GM19463 (cell line): ENCODE data around the gene PXDC1.

ENCODE experiments used
- ATAC-seq: cut with Tn5 transposase; IDR thresholded peaks from one replicate; pipeline ENCODE4 v1.9.1; 2021; ENCODE audit warnings: mild to moderate bottlenecking, moderate library complexity; ENCODE audit not compliant: unreplicated experiment

PXDC1 gene, protein sequence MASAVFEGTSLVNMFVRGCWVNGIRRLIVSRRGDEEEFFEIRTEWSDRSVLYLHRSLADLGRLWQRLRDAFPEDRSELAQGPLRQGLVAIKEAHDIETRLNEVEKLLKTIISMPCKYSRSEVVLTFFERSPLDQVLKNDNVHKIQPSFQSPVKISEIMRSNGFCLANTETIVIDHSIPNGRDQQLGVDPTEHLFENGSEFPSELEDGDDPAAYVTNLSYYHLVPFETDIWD

DNA sequence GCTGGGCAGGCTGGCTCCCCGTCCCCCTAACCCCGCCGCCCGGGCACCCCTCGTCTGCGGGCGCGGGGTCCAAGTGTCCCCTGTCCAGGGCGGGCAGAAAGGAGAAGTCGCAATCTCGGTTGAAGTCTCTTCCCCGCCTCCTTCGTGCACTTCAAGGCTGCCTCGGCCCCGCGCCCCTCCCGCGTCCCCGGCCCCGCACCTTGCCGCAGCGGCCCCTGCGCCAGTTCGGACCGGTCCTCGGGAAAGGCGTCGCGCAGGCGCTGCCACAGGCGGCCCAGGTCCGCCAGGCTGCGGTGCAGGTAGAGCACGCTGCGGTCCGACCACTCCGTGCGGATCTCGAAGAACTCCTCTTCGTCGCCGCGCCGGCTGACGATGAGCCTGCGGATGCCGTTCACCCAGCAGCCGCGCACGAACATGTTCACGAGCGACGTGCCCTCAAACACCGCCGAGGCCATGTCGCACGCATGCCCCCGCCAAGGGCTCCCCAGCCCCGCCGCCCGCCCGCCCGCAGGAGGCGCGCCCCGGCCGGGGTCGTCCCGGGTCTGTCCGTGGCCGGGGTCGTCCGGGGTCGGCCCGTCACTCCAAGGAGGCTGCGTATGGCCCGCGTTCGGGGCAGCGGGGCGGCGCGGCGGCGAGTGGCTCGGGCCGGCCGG is at the start of gene PXDC1:
PXDC1 (minus strand) TSS at position 637 of the 653 bp plus-strand sequence; CDS start at position 455, 182 bp downstream.
- no peak for ATAC-seq

DNA sequence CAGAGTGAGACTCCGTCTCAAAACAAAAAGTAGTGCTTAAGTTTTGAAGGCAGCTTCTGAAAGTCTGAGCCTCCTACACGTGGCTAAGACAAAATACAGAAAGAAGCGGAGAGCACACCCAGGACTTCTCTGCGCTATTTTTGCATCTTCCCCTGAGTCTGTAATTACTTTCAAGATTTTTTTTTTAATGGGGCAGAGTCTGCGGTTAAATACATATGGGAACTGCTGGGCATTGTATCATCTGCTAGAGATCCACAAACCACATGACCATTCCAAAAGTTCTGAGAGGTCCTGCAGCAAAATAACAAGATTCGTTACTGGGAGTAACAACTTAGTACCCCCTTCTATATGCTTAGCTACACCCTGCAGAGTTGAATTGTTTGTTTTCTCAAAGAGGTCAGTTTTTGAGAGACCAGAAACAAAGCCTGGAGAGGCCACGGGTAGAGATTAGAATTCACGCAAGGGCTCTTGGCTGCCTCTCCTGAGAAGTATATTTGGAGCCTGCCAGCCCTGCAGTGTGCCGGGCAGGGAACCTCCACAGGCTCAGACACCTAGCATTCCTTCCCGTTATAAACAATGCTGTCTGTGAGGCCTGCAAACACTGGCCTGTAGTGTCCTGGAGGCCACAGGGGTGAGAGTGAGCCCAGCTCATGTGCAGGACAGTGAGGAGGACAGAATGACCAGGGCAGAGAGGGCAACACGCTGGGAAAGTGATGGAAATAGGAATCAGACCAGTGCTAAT is 49.5 kb upstream of the PXDC1 start:
- ATAC-seq: no peak

DNA sequence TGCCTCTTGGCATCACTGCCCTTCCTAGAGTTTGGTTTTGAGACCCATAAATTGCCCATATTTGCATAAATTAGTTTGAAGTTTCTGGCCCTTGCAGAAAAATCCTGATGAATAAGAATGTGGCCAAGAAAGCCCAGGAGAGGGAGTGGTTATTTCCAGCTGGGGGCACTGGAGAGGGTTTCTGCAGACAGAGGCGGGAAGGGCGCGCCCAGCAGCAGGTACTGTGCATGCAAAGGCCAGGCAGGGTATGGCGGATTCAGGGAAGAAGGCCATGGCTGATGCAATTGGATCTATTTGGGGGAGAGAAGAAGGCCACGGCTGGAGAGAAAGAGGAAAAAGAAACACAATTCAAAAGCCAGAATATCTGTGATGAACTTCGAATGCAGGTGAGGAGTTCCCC is 48.2 kb upstream of the PXDC1 start:
- no peak for ATAC-seq

DNA sequence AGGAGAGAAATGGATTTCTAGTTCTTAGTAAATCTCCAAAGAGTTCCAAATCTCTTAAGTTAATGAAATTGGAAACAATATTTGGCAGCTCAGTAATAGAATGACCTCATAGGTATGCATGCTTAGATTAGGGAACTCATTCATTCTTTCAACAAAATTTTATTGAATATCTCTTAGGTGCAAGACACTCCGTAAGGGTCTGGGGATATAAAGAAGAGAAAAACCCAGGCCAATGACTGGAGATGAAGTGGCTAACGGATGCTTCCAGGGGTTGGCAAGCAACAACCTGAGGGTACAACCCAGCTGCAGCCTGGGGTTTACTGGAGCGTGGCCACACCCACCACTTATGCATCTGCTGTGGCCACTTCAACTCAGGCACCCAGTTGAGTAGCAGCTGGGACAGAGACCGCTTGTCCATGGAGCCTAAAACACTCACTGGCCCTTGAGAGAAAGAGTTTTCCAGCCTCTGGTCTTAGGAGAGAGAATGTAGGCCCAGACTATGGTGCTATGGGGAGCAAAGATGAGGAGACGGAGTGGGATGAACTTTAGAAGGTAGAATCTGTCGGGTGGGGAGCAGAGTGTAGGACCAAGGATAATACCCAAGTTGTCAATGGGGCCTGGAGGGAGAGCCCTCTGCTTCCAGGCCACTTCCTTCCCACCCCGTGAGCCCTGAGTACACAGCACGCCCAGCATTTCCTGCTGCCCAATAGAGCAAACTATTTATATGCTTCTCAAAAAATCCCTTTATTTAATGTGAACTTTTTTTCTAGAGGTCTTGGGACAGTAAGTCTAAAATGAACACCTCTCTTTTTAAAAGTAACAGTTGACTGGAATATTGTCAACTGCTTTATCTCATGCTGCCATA is 46.8 kb upstream of the PXDC1 start:
- ATAC-seq: no peak

DNA sequence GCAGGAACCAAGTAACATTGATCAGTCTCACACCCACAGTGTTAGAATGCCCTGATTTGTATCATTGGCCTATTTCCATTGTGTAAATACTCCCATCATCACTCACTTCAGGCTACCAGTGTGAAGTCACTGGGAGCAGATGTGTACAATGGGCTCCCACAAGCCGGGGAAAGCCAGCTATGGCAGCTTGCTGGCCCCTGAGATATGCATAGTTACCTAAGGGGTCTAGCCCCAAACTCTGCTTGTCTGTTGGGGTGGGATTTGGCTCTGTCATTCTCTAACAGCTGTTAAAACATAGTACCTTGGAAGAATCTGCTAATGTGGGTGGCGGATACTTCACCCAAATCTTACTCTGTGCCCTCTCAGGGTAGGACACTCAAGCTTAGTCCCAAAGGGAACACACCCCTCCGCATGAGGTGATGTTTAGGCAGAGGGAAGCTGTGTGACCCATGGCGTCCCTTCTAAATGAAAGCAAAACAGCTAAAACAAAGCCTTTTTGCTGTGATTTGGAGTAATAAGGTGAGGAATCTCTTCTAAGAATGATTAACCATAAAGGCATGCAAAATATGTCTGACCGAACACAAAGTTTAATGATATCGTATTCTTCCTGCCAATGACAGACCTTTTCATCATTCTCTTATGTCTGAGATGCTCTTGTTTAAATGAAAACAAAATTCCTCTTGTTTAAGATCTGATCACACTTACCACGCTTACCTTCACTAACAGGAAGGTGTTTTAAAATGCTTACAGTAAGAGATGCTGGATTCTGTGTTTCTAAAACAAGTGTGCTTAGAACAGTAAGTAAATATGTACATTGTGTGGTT is 45.9 kb upstream of the PXDC1 start:
- ATAC-seq: no peak

DNA sequence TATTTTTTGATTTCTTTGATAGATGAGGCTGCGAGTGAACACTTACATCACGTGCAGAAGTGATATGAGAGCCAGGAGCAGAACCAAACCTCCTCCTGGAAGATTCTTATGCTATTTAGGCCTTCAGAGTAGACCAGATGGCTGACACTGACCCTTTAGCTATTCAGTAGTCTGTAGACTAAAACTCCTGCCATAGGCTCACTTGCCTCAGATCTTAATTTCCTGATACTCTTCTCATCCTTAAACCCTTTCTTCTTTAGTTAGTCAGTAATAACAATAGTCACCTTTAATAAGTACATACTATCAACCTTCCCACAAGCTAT is 45.2 kb upstream of the PXDC1 start:
- no peak for ATAC-seq

DNA sequence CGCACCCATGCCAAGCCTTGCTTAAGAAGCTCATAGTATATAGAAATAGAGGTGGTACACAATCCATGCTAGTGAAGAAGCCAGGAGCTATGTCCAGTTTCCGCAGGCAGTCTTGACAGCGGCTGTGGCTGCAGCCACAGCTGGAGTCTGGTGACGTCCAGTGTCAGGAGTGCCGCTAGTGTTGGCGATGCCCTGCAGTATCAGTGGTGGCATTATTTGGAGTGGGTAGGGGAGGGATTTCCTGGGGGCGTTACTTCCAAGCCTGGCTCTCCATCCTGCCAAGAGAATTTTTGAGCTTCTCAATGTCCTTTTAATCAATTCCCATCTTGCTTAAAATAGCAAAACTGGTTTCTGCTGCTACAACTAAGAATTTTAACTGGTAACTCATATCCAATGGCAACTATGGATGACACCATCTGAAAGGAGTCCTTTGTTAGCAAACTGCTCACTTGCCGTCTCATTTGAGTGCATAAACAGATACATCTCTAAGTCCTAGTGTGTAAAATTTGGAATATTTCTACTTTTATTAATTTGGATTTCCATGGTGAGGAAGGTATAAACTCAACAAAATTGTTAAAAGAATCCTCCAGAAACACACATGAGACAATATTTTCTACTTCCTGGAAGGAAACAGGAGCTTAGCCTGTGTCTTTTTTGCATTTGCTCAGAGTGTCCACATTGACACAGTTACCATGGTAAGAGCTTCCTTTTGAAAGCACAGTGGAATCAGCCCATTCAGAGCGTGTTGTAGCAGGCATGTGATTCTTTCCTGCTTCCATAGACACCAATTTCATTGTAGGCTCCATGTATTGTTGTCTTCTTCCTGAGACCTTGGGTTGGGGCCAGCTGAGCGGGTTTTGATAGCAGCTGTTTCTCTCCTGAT is 44.6 kb upstream of the PXDC1 start:
- ATAC-seq: no peak

DNA sequence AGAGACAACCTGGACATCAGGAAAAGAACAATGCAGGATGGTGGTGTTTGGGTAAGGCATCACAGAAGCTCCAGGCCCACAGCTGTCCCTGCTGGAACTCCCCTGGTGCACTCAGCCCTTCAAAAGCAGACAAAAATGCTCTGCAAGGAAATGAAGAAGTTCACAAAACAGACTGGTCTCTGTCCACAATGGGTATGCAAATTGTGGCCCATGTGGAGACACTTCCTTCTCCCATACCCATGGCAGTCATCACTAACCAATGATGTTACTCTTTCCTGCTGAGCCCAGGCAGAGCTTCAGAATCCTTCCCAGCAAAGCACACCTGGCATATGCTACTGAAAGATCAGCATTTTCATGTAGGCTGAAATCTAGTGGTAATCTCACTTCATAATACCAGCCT is 42.6 kb upstream of the PXDC1 start:
- peak; percentile 62 for ATAC-seq

DNA sequence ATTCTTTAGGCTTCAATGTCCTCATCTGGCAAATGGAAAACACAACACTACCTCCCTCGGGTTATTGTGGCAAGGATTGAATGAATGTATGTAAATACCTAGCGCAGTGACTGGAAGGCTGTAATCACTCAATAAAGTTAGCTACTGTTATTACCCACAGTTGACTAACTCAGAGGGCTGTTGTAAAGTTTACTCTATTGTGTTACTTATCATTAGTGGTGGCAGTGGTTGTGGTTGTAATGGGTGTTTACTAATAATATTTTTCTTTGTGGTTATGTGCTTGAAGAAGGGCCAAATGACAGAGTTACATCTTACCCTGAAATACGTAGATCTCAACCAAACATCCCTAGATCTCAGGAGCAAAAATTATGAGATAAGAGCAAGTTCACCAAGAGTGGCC is 42.0 kb upstream of the PXDC1 start:
- ATAC-seq: peak; percentile 36

DNA sequence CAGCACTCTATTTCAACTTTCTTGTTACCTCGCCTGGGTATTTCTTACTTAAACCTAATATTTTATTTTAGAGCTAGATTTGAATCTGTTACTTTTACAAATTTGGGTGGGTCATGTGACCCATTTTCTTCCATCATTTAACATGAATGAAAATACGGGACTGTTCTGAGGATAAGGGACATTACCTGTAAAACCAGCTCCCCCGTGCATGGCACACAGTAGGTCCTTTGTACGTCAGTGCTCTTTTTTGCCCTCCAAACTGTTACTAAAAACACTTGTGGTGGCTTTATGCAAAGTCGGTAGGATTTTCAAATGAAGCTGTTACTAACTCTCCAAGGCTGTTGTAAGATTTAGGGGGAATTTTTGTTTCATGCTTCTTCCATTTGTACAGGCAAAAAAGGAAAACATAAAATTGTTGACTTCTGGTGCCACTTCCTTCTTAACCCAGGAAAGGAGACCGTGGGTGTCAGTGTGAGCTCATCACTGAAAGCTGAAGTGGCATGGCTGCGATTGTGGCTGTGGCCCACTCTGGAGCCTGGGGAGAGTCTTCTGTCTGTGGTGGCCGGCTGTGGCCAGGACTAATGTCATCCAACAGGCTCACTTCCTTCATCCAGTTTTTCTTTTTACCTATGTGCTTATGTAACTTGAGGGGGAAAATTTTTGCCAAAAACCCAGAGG is 40.2 kb upstream of the PXDC1 start:
- ATAC-seq: no peak

DNA sequence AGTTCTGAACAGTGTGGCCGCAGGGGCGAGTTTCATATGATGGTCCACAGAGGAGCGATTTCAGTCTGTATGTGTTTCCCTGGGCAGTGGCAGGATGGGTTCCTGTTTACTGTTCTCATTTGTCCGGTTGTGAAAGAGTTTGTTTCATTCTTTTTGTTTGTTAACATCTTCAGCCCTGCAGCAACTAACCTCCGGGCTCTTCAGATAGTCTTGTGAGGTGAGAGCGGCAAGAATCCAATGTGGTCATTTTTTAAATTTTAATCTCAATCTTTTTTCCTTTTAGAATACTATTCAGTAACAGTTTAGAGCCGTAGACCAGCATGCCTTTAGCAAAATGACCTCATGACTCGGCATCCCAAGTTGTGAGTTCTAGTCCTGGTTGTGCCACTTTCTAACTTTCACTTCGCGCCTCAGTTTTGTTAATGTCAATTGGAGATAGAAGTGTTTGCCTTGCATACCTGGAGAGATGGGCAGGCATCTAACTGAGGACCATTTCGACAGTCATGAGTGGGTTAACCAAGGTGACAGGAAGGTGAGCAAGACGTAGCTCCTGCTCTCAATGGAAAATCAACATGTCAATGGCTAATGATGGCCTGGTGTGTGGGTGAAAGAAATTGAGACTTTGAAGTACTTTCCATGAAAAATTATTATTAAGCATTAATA is 38.5 kb upstream of the PXDC1 start:
- ATAC-seq: no peak

DNA sequence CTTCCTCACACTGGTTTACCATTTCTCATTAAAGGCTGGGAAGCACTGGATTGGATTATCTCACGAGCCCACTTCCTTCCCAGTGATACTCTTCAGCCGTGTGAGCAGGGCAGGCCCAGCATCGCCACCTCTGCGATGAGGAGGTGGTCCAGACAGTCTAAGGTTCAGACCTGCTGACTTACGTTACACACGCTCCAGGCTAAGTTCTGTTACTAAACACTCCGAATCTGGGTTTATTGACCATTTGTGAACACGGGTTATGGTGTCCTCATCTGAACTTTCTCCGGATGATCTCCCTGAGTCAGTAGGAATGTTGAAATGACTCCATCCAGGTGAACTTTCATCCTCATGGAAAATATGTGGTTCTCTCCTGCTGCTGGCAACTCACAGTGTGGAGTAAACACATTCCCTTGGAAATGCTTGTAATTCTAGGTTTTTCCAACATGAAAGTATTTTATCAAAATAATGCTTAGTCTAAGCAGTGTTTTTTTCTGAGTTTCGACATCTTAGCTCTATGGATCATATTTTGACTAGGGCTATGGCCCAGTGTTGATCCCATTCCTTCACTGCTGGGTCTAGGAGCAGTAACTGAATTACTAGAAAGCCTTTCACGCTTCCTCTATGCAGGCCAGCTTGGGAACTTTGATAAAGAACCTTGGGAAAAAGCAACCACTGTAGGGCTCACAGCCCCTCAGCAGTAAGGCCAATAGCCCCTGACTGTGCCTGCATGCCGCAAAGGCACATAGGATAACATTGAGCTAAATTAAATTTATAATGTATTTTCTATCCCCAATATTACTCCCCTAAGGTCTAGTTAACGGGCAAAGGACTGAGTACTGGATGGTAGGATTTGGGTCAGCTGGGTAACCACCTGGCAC is 37.7 kb upstream of the PXDC1 start:
- ATAC-seq: no peak

DNA sequence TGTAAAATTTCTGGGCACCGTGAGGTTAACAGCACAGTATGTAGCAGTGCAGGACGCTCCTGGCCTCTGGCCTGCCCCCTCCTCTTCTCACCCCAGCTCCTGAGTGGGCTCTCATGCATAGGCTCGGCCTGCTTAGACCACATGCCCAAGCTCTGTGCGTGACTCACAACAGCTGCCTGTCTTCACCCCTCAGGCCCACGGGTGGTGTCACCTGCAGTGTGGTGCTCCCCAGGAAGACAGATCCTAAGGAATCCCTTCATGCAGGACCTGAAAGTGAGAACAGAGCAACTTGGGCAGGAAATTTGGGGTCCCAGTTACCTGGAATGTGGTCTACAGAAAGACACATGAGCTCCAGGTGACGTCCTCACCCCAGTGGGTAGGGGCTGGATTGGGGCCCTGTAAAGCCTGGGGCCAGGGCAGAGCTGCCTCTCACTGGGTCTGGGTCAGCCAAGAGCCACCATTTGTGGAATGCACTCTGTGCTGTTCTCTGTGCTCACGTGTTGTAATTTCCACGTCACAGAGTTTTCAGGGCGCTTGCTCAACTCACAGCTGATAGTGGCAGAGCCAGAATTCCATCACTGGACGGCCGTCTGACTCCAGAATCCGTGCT is 37.0 kb upstream of the PXDC1 start:
- no peak for ATAC-seq

DNA sequence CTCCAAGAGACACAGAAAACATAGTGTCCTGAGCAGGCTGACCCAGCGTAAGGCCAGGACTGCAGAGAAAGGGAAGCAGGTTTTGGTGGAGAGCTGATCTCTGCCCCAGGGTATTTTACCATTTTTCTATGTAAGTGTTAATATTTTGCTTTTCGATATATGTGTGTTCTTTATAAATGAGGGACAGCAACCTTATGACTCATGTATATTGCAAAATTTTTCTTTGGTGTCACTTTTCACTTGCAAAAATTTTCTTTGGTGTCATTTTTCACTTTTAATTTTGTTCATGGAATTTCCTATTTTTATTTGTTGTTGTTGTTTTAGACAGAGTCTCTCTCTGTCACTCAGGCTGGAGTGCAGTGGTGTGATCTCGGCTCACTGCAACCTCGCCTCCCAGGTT is 34.6 kb upstream of the PXDC1 start:
- ATAC-seq: no peak

DNA sequence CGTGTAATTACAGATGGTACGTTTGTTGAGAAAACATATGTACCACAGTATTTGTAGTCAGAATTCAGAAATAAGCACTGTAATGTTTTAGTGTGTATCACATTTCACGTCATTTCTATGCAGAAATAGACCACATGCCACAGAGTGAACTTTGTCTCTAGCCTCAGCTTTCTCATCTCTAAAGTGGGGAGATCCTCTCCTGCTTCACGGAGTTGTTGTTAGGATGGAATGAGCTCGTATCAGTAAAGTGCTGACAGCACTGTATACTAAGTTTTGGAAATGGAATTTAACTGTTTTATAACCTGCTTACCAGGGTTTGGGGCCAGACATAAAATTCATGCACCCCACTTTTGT is 34.2 kb upstream of the PXDC1 start:
- no peak for ATAC-seq

DNA sequence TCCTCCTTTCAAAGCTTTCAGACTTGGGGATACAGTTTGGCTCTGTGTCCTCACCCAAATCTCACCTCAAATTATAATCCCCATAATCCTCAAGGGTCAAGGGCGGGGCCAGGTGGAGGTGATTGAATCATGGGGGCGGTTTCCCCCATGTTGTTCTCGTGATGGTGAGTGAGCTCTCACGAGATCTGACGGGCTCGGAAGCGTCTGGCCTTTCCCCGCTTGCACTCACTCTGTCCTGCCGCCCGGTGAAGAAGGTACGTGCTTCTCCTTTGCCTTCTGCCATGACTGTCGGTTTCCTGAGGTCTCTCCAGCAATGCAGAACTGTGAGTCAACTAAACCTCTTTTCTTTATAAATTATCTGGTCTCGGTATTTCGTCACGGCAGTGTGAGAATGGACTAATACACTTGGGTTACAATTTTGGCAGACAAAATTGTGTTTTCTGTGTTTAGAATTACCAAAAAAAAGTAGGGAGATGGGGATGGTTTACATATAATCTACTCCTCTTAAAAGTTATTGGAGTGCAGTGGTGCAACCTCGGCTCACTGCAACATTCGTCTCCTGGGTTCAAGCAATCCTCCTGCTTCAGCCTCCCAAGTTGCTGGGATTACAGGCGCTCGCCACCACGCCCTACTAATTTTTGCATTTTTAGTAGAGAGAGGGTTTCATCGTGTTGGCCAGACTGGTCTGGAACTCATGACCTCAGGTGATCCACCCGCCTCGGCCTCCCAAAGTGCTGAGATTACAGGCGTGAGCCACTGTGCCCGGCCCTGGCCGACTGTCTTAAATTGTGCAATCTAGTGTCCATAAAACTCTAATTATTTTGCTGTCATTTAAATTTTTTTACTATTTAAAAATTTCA is 33.6 kb upstream of the PXDC1 start:
- no peak for ATAC-seq
